Measurements from ENCODE around the gene PRXL2A.

GRCh38 chr10:80465451-80465835 lies 57.1 kb downstream of the PRXL2A start:
- no peak for TF ChIP-seq CTCF (IDR thresholded peaks at IDR 0.05)
- TF ChIP-seq POLR2A (IDR thresholded peaks at IDR 0.05): no peak

All from lower leg skin (tissue), 3 donors.